HEK293 (cell line): ENCODE measurements around the gene SLC17A9.

Experiments used
- CTCF ChIA-PET: fragments of 350-600 bp; formaldehyde crosslinking; extraction: SDS; loops from one replicate; lab custom pipeline; 2021; ENCODE audit warnings: antibody characterized with exemption; lab: Yijun Ruan, JAX
- POLR2A ChIA-PET: fragments of 300-600 bp; formaldehyde crosslinking; extraction: SDS; loops from one replicate; lab custom pipeline; 2020; ENCODE audit warnings: antibody characterized with exemption, inconsistent platforms; lab: Yijun Ruan, JAX
- H3K27ac ChIP-seq: fragments of 200-500 bp; sonication (Bioruptor generic); 2 replicates; pipeline ENCODE4 v1.5.1; 2014; ENCODE audit warnings: low read depth, low read length, control low read depth, inconsistent platforms; ENCODE audit errors: extremely low read depth
- H3K36me3 ChIP-seq, 2 experiments: fragments of 200-500 bp in 1 of 2; sonication (Bioruptor generic) in 1 of 2; 1 replicate in 1 of 2; 2 replicates in 1 of 2; pipeline ENCODE4 v1.5.1; 2014 to 2017; ENCODE audit warnings: inconsistent platforms in 2 of 2, low read length in 2 of 2; ENCODE audit not compliant: control insufficient read depth in 2 of 2, insufficient read depth in 1 of 2
- H3K4me1 ChIP-seq: fragments of 200-500 bp; sonication (Bioruptor generic); 2 replicates; pipeline ENCODE4 v1.5.1; 2014; ENCODE audit warnings: mild to moderate bottlenecking, low read length, inconsistent platforms; ENCODE audit not compliant: control insufficient read depth, insufficient read depth
- H3K4me3 ChIP-seq: 2 replicates; pipeline ENCODE4 v1.5.1; 2011; ENCODE audit warnings: low read depth, mild to moderate bottlenecking, control low read depth, low read length, moderate library complexity
- H3K9me3 ChIP-seq: fragments of 200-500 bp; sonication (Bioruptor generic); 2 replicates; pipeline ENCODE4 v1.5.1; 2014; ENCODE audit warnings: low read depth, low read length, inconsistent platforms; ENCODE audit not compliant: control insufficient read depth, insufficient read depth
- BCL11A ChIP-seq: fragments of 450-650 bp; formaldehyde crosslinking; IDR thresholded peaks from 2 replicates; pipeline ENCODE4 v1.5.1; 2016; ENCODE audit warnings: low read depth, missing biosample characterization, missing genetic modification characterization
- GLIS1 ChIP-seq: fragments of 450-650 bp; formaldehyde crosslinking; IDR thresholded peaks from 2 replicates; pipeline ENCODE4 v1.5.1; 2016; ENCODE audit warnings: missing biosample characterization, missing genetic modification characterization
- GLIS2 ChIP-seq: fragments of 450-650 bp; formaldehyde crosslinking; IDR thresholded peaks from 2 replicates; pipeline ENCODE4 v1.5.1; 2016; ENCODE audit warnings: missing biosample characterization, missing genetic modification characterization
- SCRT1 ChIP-seq: fragments of 450-650 bp; formaldehyde crosslinking; IDR thresholded peaks from 2 replicates; pipeline ENCODE4 v1.5.1; 2016; ENCODE audit warnings: missing biosample characterization, missing genetic modification characterization, borderline replicate concordance
- ZBTB7A ChIP-seq: fragments of 450-650 bp; formaldehyde crosslinking; IDR thresholded peaks from 2 replicates; pipeline ENCODE4 v1.5.1; 2016; ENCODE audit warnings: low read depth, missing biosample characterization, missing genetic modification characterization
- ZBTB8A ChIP-seq: fragments of 450-650 bp; formaldehyde crosslinking; IDR thresholded peaks from 2 replicates; pipeline ENCODE4 v1.5.1; 2016; ENCODE audit warnings: missing biosample characterization, missing genetic modification characterization
- ZFHX2 ChIP-seq: fragments of 450-650 bp; formaldehyde crosslinking; conservative IDR thresholded peaks from 2 replicates; pipeline ENCODE4 v1.5.1; 2016; ENCODE audit warnings: missing biosample characterization, missing genetic modification characterization
- ZIC2 ChIP-seq: fragments of 450-650 bp; formaldehyde crosslinking; IDR thresholded peaks from 2 replicates; pipeline ENCODE4 v1.5.1; 2016; ENCODE audit warnings: missing biosample characterization, missing genetic modification characterization
- ZNF157 ChIP-seq: fragments of 450-650 bp; formaldehyde crosslinking; IDR thresholded peaks from 2 replicates; pipeline ENCODE4 v1.5.1; 2016; ENCODE audit warnings: missing biosample characterization, missing genetic modification characterization
- ZNF335 ChIP-seq: fragments of 450-650 bp; formaldehyde crosslinking; conservative IDR thresholded peaks from 2 replicates; pipeline ENCODE4 v1.5.1; 2016; ENCODE audit warnings: missing biosample characterization, missing genetic modification characterization
- ZNF366 ChIP-seq: fragments of 450-650 bp; formaldehyde crosslinking; conservative IDR thresholded peaks from 2 replicates; pipeline ENCODE4 v1.5.1; 2016; ENCODE audit warnings: missing biosample characterization, missing genetic modification characterization
- ZNF394 ChIP-seq: fragments of 450-650 bp; formaldehyde crosslinking; IDR thresholded peaks from 2 replicates; pipeline ENCODE4 v1.5.1; 2016; ENCODE audit warnings: missing biosample characterization, missing genetic modification characterization, mild to moderate bottlenecking, moderate library complexity, borderline replicate concordance
- ZNF600 ChIP-seq: fragments of 450-650 bp; formaldehyde crosslinking; IDR thresholded peaks from 2 replicates; pipeline ENCODE4 v1.5.1; 2016; ENCODE audit warnings: missing biosample characterization, missing genetic modification characterization
- ZNF624 ChIP-seq: fragments of 450-650 bp; formaldehyde crosslinking; IDR thresholded peaks from 2 replicates; pipeline ENCODE4 v1.5.1; 2017; ENCODE audit warnings: missing biosample characterization, missing genetic modification characterization
- ZNF791 ChIP-seq: fragments of 450-650 bp; formaldehyde crosslinking; IDR thresholded peaks from 2 replicates; pipeline ENCODE4 v1.5.1; 2016; ENCODE audit warnings: missing biosample characterization, missing genetic modification characterization
- ZNF792 ChIP-seq: fragments of 450-650 bp; formaldehyde crosslinking; IDR thresholded peaks from 2 replicates; pipeline ENCODE4 v1.5.1; 2016; ENCODE audit warnings: missing biosample characterization, missing genetic modification characterization
- TF ChIP-seq, protein P1 (sequence below): fragments of 450-650 bp; formaldehyde crosslinking; IDR thresholded peaks from 2 replicates; pipeline ENCODE4 v1.5.1; 2016; ENCODE audit warnings: missing biosample characterization, missing genetic modification characterization
- TF ChIP-seq, protein P2 (sequence below): fragments of 450-650 bp; formaldehyde crosslinking; IDR thresholded peaks from 2 replicates; pipeline ENCODE4 v1.5.1; 2016; ENCODE audit warnings: missing biosample characterization, missing genetic modification characterization
- TF ChIP-seq, protein P3 (sequence below): fragments of 450-650 bp; formaldehyde crosslinking; IDR thresholded peaks from 2 replicates; pipeline ENCODE4 v1.5.1; 2017; ENCODE audit warnings: missing biosample characterization, missing genetic modification characterization
- TF ChIP-seq, protein P4 (sequence below): fragments of 450-650 bp; formaldehyde crosslinking; IDR thresholded peaks from 2 replicates; pipeline ENCODE4 v1.5.1; 2016; ENCODE audit warnings: missing biosample characterization, missing genetic modification characterization

SLC17A9 gene

DNA sequence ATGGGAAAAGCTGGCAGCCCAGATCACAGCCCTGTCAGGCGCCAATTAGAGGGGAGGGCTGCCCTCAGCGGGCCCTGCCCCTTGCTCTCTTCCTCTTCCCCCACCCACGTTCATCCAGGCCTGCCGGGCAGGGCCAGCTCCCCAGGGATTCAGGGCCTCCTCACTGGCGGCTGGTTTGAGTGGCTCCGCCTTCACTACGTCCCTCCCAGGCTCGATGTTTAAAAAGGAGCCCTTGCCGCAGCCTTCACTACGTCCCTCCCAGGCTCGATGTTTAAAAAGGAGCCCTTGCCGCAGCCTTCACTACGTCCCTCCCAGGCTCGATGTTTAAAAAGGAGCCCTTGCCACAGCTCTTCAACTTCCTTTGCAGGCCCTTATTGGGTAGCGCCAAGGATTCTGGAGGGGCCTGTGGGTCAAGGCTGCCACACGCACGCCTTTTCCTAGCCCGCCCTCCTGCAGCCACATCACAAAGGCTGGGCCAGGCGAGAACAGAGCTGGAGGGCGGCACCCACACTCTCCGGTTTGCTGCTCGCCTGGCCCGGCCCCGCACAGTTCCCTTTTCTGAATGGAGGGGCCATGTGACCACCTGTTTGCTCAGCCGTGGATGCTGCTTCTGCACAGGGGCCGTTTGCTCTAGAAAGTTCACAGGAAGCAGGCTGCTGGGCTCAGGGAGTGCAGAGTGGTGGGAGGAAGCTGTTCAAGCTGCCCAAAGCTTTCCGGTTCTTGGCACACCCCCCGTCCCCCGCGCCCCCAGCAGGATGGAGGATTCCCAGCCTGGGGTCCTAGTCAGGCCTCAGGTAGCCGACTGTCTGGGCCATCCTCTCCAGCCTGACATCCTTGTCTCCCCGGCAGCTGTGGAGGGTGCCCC, 1.6 kb downstream of the SLC17A9 start (continued):
- TF ChIP-seq, protein P1, sequence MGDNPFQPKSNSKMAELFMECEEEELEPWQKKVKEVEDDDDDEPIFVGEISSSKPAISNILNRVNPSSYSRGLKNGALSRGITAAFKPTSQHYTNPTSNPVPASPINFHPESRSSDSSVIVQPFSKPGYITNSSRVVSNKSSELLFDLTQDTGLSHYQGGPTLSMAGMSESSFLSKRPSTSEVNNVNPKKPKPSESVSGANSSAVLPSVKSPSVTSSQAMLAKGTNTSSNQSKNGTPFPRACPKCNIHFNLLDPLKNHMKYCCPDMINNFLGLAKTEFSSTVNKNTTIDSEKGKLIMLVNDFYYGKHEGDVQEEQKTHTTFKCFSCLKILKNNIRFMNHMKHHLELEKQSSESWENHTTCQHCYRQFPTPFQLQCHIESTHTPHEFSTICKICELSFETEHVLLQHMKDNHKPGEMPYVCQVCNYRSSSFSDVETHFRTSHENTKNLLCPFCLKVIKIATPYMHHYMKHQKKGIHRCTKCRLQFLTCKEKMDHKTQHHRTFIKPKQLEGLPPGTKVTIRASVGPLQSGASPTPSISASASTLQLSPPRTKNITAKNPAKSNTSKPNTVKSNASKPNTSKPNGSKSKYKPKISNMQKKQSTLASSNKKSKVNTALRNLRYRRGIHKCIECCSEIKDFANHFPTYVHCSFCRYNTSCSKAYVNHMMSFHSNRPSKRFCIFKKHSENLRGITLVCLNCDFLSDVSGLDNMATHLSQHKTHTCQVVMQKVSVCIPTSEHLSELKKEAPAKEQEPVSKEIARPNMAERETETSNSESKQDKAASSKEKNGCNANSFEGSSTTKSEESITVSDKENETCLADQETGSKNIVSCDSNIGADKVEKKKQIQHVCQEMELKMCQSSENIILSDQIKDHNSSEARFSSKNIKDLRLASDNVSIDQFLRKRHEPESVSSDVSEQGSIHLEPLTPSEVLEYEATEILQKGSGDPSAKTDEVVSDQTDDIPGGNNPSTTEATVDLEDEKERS (tag by site-specific recombination), result no peak
- TF ChIP-seq BCL11A (tag by site-specific recombination) (no peak), ZNF394 (tag by site-specific recombination) (no peak), ZNF624 (tag by site-specific recombination) (no peak), ZIC2 (tag by site-specific recombination) (0 out of 2 replicates have a peak, but pooled peaks have one; percentile 14), ZNF157 (tag by site-specific recombination) (no peak), GLIS1 (tag by site-specific recombination) (peak; percentile 37; the same call in 1 of the 2 replicates), ZBTB7A (tag by site-specific recombination) (no peak), SCRT1 (tag by site-specific recombination) (peak; percentile 61; the same call in 1 of the 2 replicates), ZNF335 (peak; percentile 58), ZBTB8A (tag by site-specific recombination) (peak; percentile 69), ZNF792 (tag by site-specific recombination) (no peak), ZNF791 (tag by site-specific recombination) (no peak)
- TF ChIP-seq, protein P2, sequence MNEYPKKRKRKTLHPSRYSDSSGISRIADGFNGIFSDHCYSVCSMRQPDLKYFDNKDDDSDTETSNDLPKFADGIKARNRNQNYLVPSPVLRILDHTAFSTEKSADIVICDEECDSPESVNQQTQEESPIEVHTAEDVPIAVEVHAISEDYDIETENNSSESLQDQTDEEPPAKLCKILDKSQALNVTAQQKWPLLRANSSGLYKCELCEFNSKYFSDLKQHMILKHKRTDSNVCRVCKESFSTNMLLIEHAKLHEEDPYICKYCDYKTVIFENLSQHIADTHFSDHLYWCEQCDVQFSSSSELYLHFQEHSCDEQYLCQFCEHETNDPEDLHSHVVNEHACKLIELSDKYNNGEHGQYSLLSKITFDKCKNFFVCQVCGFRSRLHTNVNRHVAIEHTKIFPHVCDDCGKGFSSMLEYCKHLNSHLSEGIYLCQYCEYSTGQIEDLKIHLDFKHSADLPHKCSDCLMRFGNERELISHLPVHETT, result no peak
- TF ChIP-seq, protein P3, sequence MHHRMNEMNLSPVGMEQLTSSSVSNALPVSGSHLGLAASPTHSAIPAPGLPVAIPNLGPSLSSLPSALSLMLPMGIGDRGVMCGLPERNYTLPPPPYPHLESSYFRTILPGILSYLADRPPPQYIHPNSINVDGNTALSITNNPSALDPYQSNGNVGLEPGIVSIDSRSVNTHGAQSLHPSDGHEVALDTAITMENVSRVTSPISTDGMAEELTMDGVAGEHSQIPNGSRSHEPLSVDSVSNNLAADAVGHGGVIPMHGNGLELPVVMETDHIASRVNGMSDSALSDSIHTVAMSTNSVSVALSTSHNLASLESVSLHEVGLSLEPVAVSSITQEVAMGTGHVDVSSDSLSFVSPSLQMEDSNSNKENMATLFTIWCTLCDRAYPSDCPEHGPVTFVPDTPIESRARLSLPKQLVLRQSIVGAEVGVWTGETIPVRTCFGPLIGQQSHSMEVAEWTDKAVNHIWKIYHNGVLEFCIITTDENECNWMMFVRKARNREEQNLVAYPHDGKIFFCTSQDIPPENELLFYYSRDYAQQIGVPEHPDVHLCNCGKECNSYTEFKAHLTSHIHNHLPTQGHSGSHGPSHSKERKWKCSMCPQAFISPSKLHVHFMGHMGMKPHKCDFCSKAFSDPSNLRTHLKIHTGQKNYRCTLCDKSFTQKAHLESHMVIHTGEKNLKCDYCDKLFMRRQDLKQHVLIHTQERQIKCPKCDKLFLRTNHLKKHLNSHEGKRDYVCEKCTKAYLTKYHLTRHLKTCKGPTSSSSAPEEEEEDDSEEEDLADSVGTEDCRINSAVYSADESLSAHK (tag by site-specific recombination), result no peak
- TF ChIP-seq, protein P4, sequence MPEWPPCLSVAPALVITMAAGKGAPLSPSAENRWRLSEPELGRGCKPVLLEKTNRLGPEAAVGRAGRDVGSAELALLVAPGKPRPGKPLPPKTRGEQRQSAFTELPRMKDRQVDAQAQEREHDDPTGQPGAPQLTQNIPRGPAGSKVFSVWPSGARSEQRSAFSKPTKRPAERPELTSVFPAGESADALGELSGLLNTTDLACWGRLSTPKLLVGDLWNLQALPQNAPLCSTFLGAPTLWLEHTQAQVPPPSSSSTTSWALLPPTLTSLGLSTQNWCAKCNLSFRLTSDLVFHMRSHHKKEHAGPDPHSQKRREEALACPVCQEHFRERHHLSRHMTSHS (tag by site-specific recombination), result no peak
- TF ChIP-seq, all 188 proteins: peak for 18

DNA sequence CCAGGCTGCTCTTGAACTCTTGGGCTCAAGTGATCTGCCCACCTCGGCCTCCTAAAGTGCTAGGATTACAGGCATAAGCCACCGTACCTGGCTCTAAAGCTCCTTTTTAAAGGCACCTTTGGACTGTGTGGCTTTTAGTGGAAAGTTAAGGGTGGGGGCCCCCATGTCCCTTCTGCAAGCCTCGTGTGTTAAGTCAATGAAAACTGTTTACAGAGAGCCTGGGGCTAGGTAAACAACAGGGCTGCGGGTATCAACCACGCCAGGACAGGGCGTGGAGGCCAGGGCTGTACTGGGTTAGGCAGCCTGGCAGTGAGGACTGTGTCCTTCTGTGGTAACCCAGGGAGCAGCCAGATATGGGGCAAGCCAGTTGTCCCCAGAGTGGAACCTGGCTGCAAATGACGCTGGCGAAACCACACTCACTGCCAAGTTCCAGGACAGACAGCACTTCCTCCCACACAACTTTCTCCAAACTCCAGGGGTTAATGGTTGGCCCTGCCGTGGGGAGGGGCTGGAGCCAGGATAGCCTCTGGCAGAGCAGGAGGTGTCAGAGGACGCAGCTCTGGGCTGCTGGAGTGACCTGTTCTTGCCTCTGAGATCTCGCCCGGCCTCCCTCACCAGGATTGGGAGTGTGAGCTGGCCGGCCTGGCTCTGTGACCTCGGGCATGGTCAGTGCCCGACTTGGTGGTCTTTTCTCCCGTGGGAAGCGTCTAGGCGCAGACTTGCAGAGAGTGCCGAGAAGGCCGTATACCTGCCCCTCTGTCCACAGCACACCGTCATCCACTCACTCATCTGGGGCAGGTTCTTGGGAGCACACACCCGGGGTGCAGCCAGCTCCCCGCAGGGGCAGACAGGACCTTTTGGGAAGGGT, 3.2 kb downstream of the SLC17A9 start:
- TF ChIP-seq ZNF366, result no peak
- peak; percentile 54 for TF ChIP-seq ZNF600 (tag by site-specific recombination)
- TF ChIP-seq GLIS2 (tag by site-specific recombination), result 0 out of 2 replicates have a peak, but pooled peaks have one; percentile 6
- peak; percentile 50; the same call in 1 of the 2 replicates for TF ChIP-seq ZFHX2
- H3K36me3 ChIP-seq, result no peaks in the 10 kb centered on the region
- ChIA-PET CTCF (interaction anchor here (0.7 kb wide), 1 partner anchor 225 kb away, joined by 3 read pairs; no protein-coding TSS in a partner anchor), POLR2A (no interaction called here)
- no peak overlapping the region for H3K27ac ChIP-seq
- H3K4me1 ChIP-seq, result no peaks in the 10 kb centered on the region
- no peak overlapping the region for H3K4me3 ChIP-seq
- no peaks in the 10 kb centered on the region for H3K9me3 ChIP-seq
